ENCODE results near the gene WWTR1.

Gene WWTR1

GRCh38 chr3:149603126-149604074 lies 54.4 kb downstream of the WWTR1 start:
- Mint-ChIP-seq H3K27me3 (ENCODE audit: low read depth) (peaks cover 4% of the 10 kb centered on the region), H3K27ac (no peak overlapping the region), H3K9me3 (no peaks in the 10 kb centered on the region), H3K4me1 (ENCODE audit: low read depth) (no peaks in the 10 kb centered on the region), H3K36me3 (ENCODE audit: low read depth) (no peaks in the 10 kb centered on the region), H3K4me3 (no peak overlapping the region)

GRCh38 chr3:149600634-149601033 lies 57.2 kb downstream of the WWTR1 start:
- H3K9me3 Mint-ChIP-seq: no peaks in the 10 kb centered on the region
- no peaks in the 10 kb centered on the region for H3K4me1 Mint-ChIP-seq (ENCODE audit: low read depth)
- no peaks in the 10 kb centered on the region for H3K36me3 Mint-ChIP-seq (ENCODE audit: low read depth)
- H3K27me3 Mint-ChIP-seq (ENCODE audit: low read depth): peaks cover 4% of the 10 kb centered on the region
- H3K27ac Mint-ChIP-seq: no peak overlapping the region
- no peak overlapping the region for H3K4me3 Mint-ChIP-seq

- H3K4me3 Mint-ChIP-seq: no peak overlapping the region
- H3K36me3 Mint-ChIP-seq (ENCODE audit: low read depth): no peaks in the 10 kb centered on the region
- H3K27me3 Mint-ChIP-seq (ENCODE audit: low read depth): peaks cover 4% of the 10 kb centered on the region
- no peaks in the 10 kb centered on the region for H3K4me1 Mint-ChIP-seq (ENCODE audit: low read depth)
- no peaks in the 10 kb centered on the region for H3K9me3 Mint-ChIP-seq
- no peak overlapping the region for H3K27ac Mint-ChIP-seq
Observed at GRCh38 chr3:149599236-149599635, 58.6 kb downstream of the WWTR1 start.

DNA sequence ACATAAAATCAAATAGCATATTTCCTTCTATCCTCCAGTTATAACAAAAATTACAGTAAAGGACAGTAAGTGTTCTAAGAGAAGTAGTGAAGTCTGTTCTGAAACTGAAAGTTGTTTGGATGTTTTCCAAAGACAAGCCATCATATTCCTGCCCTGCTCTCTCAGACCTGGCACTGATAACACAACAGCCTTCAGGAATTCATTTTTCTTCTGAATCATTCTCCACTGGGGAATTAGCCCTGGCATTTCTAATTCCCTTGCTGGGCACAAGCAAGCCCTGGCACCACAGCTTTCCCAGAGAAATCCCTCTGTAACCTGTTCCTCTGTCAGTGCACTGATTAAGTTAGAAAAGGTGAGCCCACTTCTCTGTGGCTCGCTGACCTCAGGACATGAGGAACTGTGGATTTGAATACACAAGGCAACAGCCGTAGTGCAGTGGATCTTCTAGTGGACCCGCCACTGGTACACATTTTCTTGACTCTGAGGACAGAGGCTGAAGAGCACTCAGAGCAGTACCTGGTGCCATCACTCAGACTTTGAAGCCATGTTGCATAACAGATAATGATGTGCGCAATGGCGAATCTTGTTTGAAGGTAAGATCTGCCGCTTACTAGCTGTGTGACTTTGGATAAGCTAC lies 61.6 kb downstream of the WWTR1 start:
- no peak overlapping the region for H3K4me3 Mint-ChIP-seq
- peaks cover 14% of the 10 kb centered on the region for H3K27me3 Mint-ChIP-seq (ENCODE audit: low read depth)
- no peaks in the 10 kb centered on the region for H3K4me1 Mint-ChIP-seq (ENCODE audit: low read depth)
- no peaks in the 10 kb centered on the region for H3K9me3 Mint-ChIP-seq
- H3K36me3 Mint-ChIP-seq (ENCODE audit: low read depth): no peaks in the 10 kb centered on the region
- H3K27ac Mint-ChIP-seq: no peak overlapping the region

DNA sequence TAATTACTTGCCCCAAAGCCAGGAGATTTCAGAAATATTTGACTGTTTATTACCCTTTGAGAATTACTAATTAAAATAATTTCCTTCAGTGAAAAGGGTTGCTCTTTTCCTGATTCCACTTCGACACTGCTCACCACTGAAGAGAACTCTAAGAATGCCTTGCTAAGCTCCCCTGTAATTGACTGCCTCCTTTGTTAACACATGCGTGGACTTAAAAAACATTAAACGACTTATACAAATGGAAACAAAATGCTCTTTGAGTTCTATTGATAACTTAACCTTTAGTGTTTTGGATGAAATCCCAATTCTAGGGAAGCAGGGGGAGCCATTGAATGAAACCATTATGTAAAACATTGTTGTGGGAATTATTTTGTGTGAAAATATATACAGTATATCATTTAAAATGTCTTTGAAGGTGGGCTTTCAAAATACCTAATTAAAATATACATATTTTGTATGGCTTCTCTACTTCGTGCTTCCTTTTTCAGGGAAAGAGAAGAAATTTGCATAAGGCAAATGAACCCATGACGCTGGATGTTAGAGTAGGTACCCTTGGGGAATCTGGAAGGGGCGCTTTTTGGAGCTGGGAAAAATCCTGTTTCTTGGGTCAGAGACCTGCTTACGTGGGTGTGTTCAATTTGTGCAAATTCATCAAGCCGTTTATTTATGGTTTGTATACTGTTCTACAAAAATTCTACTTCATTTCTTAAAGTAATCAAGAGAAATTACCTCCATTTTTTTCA lies 64.2 kb downstream of the WWTR1 start:
- Mint-ChIP-seq H3K36me3 (ENCODE audit: low read depth) (no peaks in the 10 kb centered on the region), H3K4me3 (no peak overlapping the region), H3K9me3 (no peaks in the 10 kb centered on the region), H3K27ac (no peak overlapping the region), H3K4me1 (ENCODE audit: low read depth) (no peaks in the 10 kb centered on the region), H3K27me3 (ENCODE audit: low read depth) (peaks cover 10% of the 10 kb centered on the region)

DNA sequence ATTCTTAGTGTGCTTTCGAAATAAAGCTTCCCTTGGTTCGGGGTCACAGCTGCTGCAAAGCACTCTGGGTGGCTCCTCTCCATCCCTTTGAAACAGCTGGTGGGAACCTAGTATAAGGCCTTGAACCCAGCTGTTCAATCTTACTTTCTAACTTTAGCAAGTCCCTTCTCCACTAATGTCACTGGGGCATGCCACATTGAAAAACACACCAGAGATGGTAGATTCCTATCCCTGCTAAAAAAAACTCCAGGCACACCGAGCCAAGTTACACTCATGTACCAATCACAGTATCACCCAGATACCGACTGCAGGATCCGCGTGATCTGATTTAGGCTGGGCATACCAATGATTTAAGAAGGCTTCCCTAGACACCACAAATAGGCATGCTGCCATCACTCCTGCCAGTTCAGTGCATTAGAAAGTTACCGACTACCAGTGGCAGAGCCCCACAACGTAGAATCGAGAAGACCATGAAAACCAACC lies 65.0 kb downstream of the WWTR1 start:
- Mint-ChIP-seq H3K27me3 (ENCODE audit: low read depth) (peaks cover 10% of the 10 kb centered on the region), H3K36me3 (ENCODE audit: low read depth) (no peaks in the 10 kb centered on the region), H3K9me3 (no peaks in the 10 kb centered on the region), H3K4me3 (no peak overlapping the region), H3K4me1 (ENCODE audit: low read depth) (no peaks in the 10 kb centered on the region), H3K27ac (no peak overlapping the region)

DNA sequence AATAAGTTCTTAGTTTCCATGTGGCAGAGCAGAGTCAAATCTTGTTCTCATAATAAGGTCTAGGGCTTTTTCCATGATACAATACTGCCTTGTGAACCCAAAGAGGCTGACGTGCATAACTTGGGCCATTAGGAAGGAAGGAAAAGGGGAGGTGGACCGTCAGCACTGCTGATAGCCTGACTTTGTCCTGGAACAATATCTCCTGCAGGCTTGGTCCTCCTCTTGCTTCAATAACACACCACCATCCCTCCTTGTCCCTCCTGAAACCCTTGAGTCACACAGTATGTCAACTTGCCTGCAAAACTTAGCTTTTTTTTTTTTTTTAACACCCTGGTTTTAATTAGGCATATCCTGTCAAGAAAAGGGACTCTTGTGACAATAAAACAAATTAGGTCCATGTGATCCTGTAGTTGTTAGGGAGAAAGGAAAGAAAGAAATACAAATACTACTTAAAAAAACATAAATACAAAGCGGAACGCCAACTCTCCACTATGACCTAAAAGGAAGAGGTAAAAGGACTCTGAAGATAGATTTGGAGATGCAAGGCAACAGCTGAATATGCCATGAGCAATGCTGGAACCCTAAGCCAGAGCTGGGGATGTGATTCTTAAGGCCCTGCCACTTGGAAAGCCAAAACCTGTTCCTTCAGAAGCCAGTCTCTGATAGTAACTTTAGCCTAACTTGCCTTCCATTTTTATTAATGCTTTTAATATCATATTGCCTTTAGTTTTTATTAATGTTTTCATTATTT lies 67.0 kb downstream of the WWTR1 start:
- Mint-ChIP-seq H3K27ac (no peak overlapping the region), H3K27me3 (ENCODE audit: low read depth) (peaks cover 21% of the 10 kb centered on the region), H3K4me3 (no peak overlapping the region), H3K4me1 (ENCODE audit: low read depth) (no peaks in the 10 kb centered on the region), H3K9me3 (no peaks in the 10 kb centered on the region), H3K36me3 (ENCODE audit: low read depth) (no peaks in the 10 kb centered on the region)

- Mint-ChIP-seq H3K27me3 (ENCODE audit: low read depth) (peaks cover 30% of the 10 kb centered on the region), H3K9me3 (no peaks in the 10 kb centered on the region), H3K4me1 (ENCODE audit: low read depth) (no peaks in the 10 kb centered on the region), H3K27ac (no peak overlapping the region), H3K4me3 (no peak overlapping the region), H3K36me3 (ENCODE audit: low read depth) (no peaks in the 10 kb centered on the region)
Observed at GRCh38 chr3:149589332-149589731, 68.5 kb downstream of the WWTR1 start.

DNA sequence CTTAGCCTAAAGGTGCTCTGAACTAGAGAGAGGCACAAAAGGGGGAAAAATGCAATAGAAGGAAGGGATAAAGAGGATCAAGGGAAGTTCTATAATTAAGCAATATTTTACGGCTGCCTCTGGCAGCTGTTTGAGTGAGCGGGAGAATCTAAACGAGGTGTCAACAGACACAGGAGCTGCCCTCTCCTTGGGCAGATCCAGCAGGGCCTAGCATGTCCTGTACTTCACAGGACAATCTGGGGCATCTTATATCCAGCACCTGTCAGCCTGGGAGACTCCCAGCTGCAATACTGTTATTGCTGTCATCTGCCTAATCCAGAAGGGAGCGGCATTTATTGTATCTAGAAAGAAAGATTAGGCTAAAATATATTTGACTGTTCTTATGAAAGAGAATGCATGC lies 68.9 kb downstream of the WWTR1 start:
- H3K4me3 Mint-ChIP-seq: no peak overlapping the region
- no peaks in the 10 kb centered on the region for H3K9me3 Mint-ChIP-seq
- peaks cover 34% of the 10 kb centered on the region for H3K27me3 Mint-ChIP-seq (ENCODE audit: low read depth)
- H3K27ac Mint-ChIP-seq: no peak overlapping the region
- no peaks in the 10 kb centered on the region for H3K4me1 Mint-ChIP-seq (ENCODE audit: low read depth)
- H3K36me3 Mint-ChIP-seq (ENCODE audit: low read depth): no peaks in the 10 kb centered on the region

DNA sequence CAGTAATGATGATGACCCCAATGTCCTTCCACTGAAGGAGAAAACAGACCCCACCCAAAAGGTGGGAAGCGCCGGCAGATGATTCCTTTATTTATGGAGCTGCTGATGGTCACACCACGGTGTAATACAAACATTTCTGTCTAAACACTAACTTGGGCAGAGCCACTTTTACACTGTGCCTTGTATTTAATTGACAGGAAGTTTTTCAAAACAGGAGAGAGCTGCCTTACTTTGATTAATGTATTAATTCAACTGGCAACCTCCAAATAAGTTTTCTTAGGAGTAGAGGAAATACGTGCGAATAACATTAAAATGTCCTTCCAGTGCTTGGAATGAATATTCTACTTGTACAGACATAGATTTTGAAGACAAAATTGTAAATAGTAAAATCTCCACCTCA lies 70.4 kb downstream of the WWTR1 start:
- H3K9me3 Mint-ChIP-seq: no peaks in the 10 kb centered on the region
- no peaks in the 10 kb centered on the region for H3K36me3 Mint-ChIP-seq (ENCODE audit: low read depth)
- H3K4me3 Mint-ChIP-seq: no peak overlapping the region
- H3K4me1 Mint-ChIP-seq (ENCODE audit: low read depth): no peaks in the 10 kb centered on the region
- H3K27me3 Mint-ChIP-seq (ENCODE audit: low read depth): peaks cover 29% of the 10 kb centered on the region
- no peak overlapping the region for H3K27ac Mint-ChIP-seq

DNA sequence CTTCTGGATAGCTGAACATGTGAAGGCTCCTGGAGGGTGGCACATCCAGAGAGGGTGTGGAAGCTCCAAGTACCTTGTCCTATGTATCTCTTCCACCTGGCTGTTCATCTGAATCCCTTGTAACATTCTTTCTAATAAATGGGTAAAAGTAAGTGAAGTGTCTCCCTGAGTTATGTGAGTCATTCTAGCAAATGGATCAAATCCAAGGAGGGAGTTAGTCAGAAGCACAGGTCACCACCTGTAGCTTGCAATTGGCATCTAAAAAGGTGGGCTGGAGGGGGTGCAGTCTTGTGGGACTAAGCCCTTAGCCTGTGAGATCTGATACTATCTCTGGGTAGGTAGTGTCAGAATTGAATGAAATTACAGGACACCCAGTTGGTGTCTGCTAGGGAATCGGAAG lies 71.0 kb downstream of the WWTR1 start:
- H3K27ac Mint-ChIP-seq: no peak overlapping the region
- H3K4me3 Mint-ChIP-seq: no peak overlapping the region
- H3K9me3 Mint-ChIP-seq: no peaks in the 10 kb centered on the region
- H3K36me3 Mint-ChIP-seq (ENCODE audit: low read depth): no peaks in the 10 kb centered on the region
- peaks cover 29% of the 10 kb centered on the region for H3K27me3 Mint-ChIP-seq (ENCODE audit: low read depth)
- no peaks in the 10 kb centered on the region for H3K4me1 Mint-ChIP-seq (ENCODE audit: low read depth)

GRCh38 chr3:149585401-149585726 lies 72.5 kb downstream of the WWTR1 start:
- no peak overlapping the region for H3K27ac Mint-ChIP-seq
- H3K9me3 Mint-ChIP-seq: no peaks in the 10 kb centered on the region
- H3K27me3 Mint-ChIP-seq (ENCODE audit: low read depth): peaks cover 32% of the 10 kb centered on the region
- H3K4me3 Mint-ChIP-seq: no peak overlapping the region
- H3K4me1 Mint-ChIP-seq (ENCODE audit: low read depth): peaks cover 9% of the 10 kb centered on the region
- H3K36me3 Mint-ChIP-seq (ENCODE audit: low read depth): no peaks in the 10 kb centered on the region

GRCh38 chr3:149583921-149584635 lies 73.7 kb downstream of the WWTR1 start:
- Mint-ChIP-seq H3K4me3 (no peak overlapping the region), H3K27ac (no peak overlapping the region), H3K9me3 (no peaks in the 10 kb centered on the region), H3K4me1 (ENCODE audit: low read depth) (peaks cover 13% of the 10 kb centered on the region), H3K27me3 (ENCODE audit: low read depth) (peaks cover 32% of the 10 kb centered on the region), H3K36me3 (ENCODE audit: low read depth) (no peaks in the 10 kb centered on the region)

DNA sequence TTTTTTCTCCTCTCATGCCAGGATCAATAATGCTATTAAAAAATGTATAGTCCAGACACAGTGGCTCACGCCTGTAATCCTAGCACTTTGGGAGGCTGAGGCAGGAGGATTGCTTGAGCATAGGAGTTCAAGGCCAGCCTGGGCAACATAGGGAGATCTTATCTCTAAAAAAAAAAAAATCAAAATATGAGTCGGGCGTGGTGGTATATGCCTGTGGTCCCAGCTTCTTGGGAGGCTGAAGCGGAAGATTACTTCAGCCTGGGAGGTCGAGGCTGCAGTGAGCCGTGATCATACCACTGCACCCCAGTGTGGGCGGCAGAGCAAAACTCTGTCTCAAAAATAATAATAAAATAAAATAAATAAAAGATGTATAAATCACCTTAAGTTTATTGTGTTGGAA lies 75.4 kb downstream of the WWTR1 start:
- H3K4me3 Mint-ChIP-seq: no peak overlapping the region

More for the DNA sequence above, 75.4 kb downstream of the WWTR1 start:
- Mint-ChIP-seq H3K9me3 (no peaks in the 10 kb centered on the region), H3K27ac (no peak overlapping the region), H3K36me3 (ENCODE audit: low read depth) (no peaks in the 10 kb centered on the region), H3K27me3 (ENCODE audit: low read depth) (peaks cover 28% of the 10 kb centered on the region), H3K4me1 (ENCODE audit: low read depth) (peaks cover 13% of the 10 kb centered on the region)

Data from T-helper 1 cell treated with Interleukin-12 subunit alpha and Interleukin-12 subunit beta and Interleukin-4 antibody, amounts not matched to agents 30 μg/mL and 1 μg/mL, for 36 hours (primary cell).